OCI-LY7 (cell line): ENCODE data around the gene TLR2.

Experiments
- CTCF ChIP-seq: fragments of 200-600 bp; sonication (generic); conservative IDR thresholded peaks from 2 replicates; pipeline ENCODE4 v1.5.1; 2014; ENCODE audit warnings: mild to moderate bottlenecking, antibody characterized with exemption, low read length, moderate library complexity, mixed read lengths
- EZH2phosphoT487 ChIP-seq: fragments of 200-600 bp; sonication (generic); IDR thresholded peaks from 2 replicates; pipeline ENCODE4 v1.6.1; 2018; ENCODE audit warnings: low read depth, borderline replicate concordance, mild to moderate bottlenecking, mixed run types, antibody characterized with exemption, low read length, moderate library complexity, mixed read lengths

GRCh38 chr4:153684971-153685371 lies 891 bp downstream of the TLR2 start:
- TF ChIP-seq CTCF = no peak
- TF ChIP-seq EZH2phosphoT487 = no peak
